Gastrocnemius medialis (tissue), 4 donors: Measurements from ENCODE around the gene METTL23.

Experiments
- CTCF ChIP-seq, 5 experiments: fragments of 450-650 bp in 3 of 5; fragments of 200-600 bp in 2 of 5; sonication (generic) in 2 of 5; IDR thresholded peaks in 4 of 5; conservative IDR thresholded peaks in 1 of 5; 1 replicate in 4 of 5; 2 replicates in 1 of 5; pipeline ENCODE4 v1.5.1; 2016 to 2019; ENCODE audit warnings: antibody characterized with exemption in 5 of 5, mild to moderate bottlenecking in 3 of 5, moderate library complexity in 3 of 5
- POLR2A ChIP-seq, 2 donors: fragments of 450-650 bp; IDR thresholded peaks; one replicate each; pipeline ENCODE4 v1.6.1; 2017; ENCODE audit warnings: antibody characterized with exemption in 2 of 2, mild to moderate bottlenecking in 2 of 2, moderate library complexity in 2 of 2

GRCh38 chr17:76714336-76714735 is 12.3 kb upstream of the METTL23 start:
- TF ChIP-seq CTCF (IDR thresholded peaks at IDR 0.05 in 4 of 5, conservative IDR thresholded peaks at IDR 0.05 in 1 of 5) (no peak), POLR2A (IDR thresholded peaks at IDR 0.05) (no peak)
